NT2/D1 (cell line): ENCODE measurements around the gene AQP12A.

Source experiments
- DNase-seq: peaks from one replicate; pipeline ENCODE4 v3.0.0-alpha.2; 2011; ENCODE audit warnings: low read depth, low spot score
- H3K27me3 ChIP-seq: 2 replicates; pipeline ENCODE4 v1.6.0; 2011; ENCODE audit warnings: mild to moderate bottlenecking; ENCODE audit not compliant: insufficient read length, insufficient read depth
- H3K36me3 ChIP-seq: 2 replicates; pipeline ENCODE4 v1.6.1; 2011; ENCODE audit warnings: mild to moderate bottlenecking, low read length, mixed read lengths; ENCODE audit not compliant: insufficient read depth, insufficient read length
- H3K4me1 ChIP-seq: 2 replicates; pipeline ENCODE4 v1.5.1; 2011; ENCODE audit not compliant: insufficient read depth, insufficient read length
- H3K4me3 ChIP-seq: 2 replicates; pipeline ENCODE4 v1.5.1; 2011; ENCODE audit warnings: low read depth; ENCODE audit not compliant: insufficient read length
- H3K9ac ChIP-seq: 2 replicates; pipeline ENCODE4 v1.6.0; 2011; ENCODE audit warnings: low read depth; ENCODE audit not compliant: insufficient read length
- H3K9me3 ChIP-seq: 2 replicates; pipeline ENCODE4 v1.5.1; 2011; ENCODE audit warnings: mild to moderate bottlenecking, low read length; ENCODE audit not compliant: insufficient read depth
- SUZ12 ChIP-seq: IDR thresholded peaks from 2 replicates; pipeline ENCODE4 v1.6.1; 2011; ENCODE audit not compliant: insufficient read length, insufficient read depth; ENCODE audit errors: extremely low read depth
- YY1 ChIP-seq: IDR thresholded peaks from 2 replicates; pipeline ENCODE4 v1.6.1; 2011; ENCODE audit not compliant: insufficient read length, insufficient read depth
- ZNF274 ChIP-seq: IDR thresholded peaks from 2 replicates; pipeline ENCODE4 v1.6.1; 2011; ENCODE audit warnings: mild to moderate bottlenecking, low read depth, low read length

AQP12A gene

GRCh38 chr2:240733803-240734495, 42.3 kb downstream of the AQP12A start:
- Histone ChIP-seq H3K27me3 (no peaks in the 10 kb centered on the region), H3K36me3 (peaks cover 5% of the 10 kb centered on the region), H3K4me3 (no peak overlapping the region), H3K4me1 (peaks cover 17% of the 10 kb centered on the region), H3K9me3 (no peaks in the 10 kb centered on the region), H3K9ac (no peak overlapping the region)
- DNase-seq: no peak
- no peak for TF ChIP-seq SUZ12
- TF ChIP-seq ZNF274: no peak
- no peak for TF ChIP-seq YY1

GRCh38 chr2:240734756-240735155, 43.1 kb downstream of the AQP12A start:
- H3K9ac ChIP-seq: no peak overlapping the region
- TF ChIP-seq SUZ12 (no peak), ZNF274 (no peak), YY1 (no peak)
- DNase-seq: no peak
- peaks cover 9% of the 10 kb centered on the region for H3K36me3 ChIP-seq
- peaks cover 17% of the 10 kb centered on the region for H3K4me1 ChIP-seq
- H3K4me3 ChIP-seq: no peak overlapping the region
- no peaks in the 10 kb centered on the region for H3K9me3 ChIP-seq
- no peaks in the 10 kb centered on the region for H3K27me3 ChIP-seq

- H3K36me3 ChIP-seq: peaks cover 14% of the 10 kb centered on the region
- no peaks in the 10 kb centered on the region for H3K9me3 ChIP-seq
- DNase-seq: no peak
- no peak overlapping the region for H3K9ac ChIP-seq
- peaks cover 17% of the 10 kb centered on the region for H3K4me1 ChIP-seq
- no peaks in the 10 kb centered on the region for H3K27me3 ChIP-seq
- no peak overlapping the region for H3K4me3 ChIP-seq
- TF ChIP-seq ZNF274: no peak
- TF ChIP-seq SUZ12: no peak
- no peak for TF ChIP-seq YY1
Observed at GRCh38 chr2:240735476-240735875, 43.8 kb downstream of the AQP12A start.

GRCh38 chr2:240736281-240737250, 44.9 kb downstream of the AQP12A start:
- Histone ChIP-seq H3K4me3 (no peak overlapping the region), H3K9me3 (no peaks in the 10 kb centered on the region), H3K9ac (no peak overlapping the region), H3K27me3 (no peaks in the 10 kb centered on the region), H3K36me3 (peaks cover 14% of the 10 kb centered on the region), H3K4me1 (peaks cover 12% of the 10 kb centered on the region)
- TF ChIP-seq ZNF274: no peak
- TF ChIP-seq YY1: no peak
- TF ChIP-seq SUZ12: no peak
- DNase-seq: no peak

- Histone ChIP-seq H3K9me3 (no peaks in the 10 kb centered on the region), H3K4me1 (peaks cover 11% of the 10 kb centered on the region), H3K36me3 (peaks cover 14% of the 10 kb centered on the region), H3K27me3 (no peaks in the 10 kb centered on the region), H3K9ac (no peak overlapping the region), H3K4me3 (no peak overlapping the region)
- TF ChIP-seq ZNF274 (no peak), SUZ12 (no peak), YY1 (no peak)
- DNase-seq: no peak
Observed at GRCh38 chr2:240737512-240737911, 45.8 kb downstream of the AQP12A start.

GRCh38 chr2:240737958-240738357, 46.3 kb downstream of the AQP12A start:
- H3K4me1 ChIP-seq: peaks cover 14% of the 10 kb centered on the region
- no peak overlapping the region for H3K4me3 ChIP-seq
- peaks cover 14% of the 10 kb centered on the region for H3K36me3 ChIP-seq
- no peaks in the 10 kb centered on the region for H3K27me3 ChIP-seq
- H3K9me3 ChIP-seq: no peaks in the 10 kb centered on the region
- TF ChIP-seq ZNF274: no peak
- TF ChIP-seq YY1: no peak
- no peak for TF ChIP-seq SUZ12
- no peak overlapping the region for H3K9ac ChIP-seq
- DNase-seq: no peak

GRCh38 chr2:240739797-240740196, 48.1 kb downstream of the AQP12A start:
- no peak for DNase-seq
- no peaks in the 10 kb centered on the region for H3K9me3 ChIP-seq
- no peak overlapping the region for H3K9ac ChIP-seq
- no peaks in the 10 kb centered on the region for H3K27me3 ChIP-seq
- no peak for TF ChIP-seq YY1
- no peak for TF ChIP-seq SUZ12
- TF ChIP-seq ZNF274: no peak
- H3K4me1 ChIP-seq: peaks cover 10% of the 10 kb centered on the region
- H3K4me3 ChIP-seq: no peak overlapping the region
- H3K36me3 ChIP-seq: peaks cover 14% of the 10 kb centered on the region
